Astrocyte of the spinal cord (primary cell): ENCODE data around the gene GALNT13.

Experiments used
- DNase-seq: peaks from one replicate; pipeline ENCODE4 v3.0.0; 2011; ENCODE audit warnings: low read depth, low spot score
- H3K4me3 ChIP-seq: 2 replicates; pipeline ENCODE4 v1.5.1; 2011; ENCODE audit warnings: low read depth, mild to moderate bottlenecking, low read length, moderate library complexity
- CTCF ChIP-seq: IDR thresholded peaks from 2 replicates; pipeline ENCODE4 v1.5.1; 2012; ENCODE audit warnings: low read depth, mild to moderate bottlenecking, low read length, inconsistent platforms
- in situ Hi-C: cut with HindIII; loops from 2 replicates; pipeline ENCODE4 v1.10.0; 2017; ENCODE audit warnings: low sequenced_read_pairs

The GALNT13 gene

GRCh38 chr2:154428022-154428421 lies 556.3 kb downstream of the GALNT13 start:
- TF ChIP-seq CTCF = no peak
- in situ Hi-C loops = no loop called here
- no peak overlapping the region for H3K4me3 ChIP-seq
- DNase-seq = no peak

- no peak for DNase-seq
- TF ChIP-seq CTCF = no peak
- in situ Hi-C loops = no loop called here
- no peak overlapping the region for H3K4me3 ChIP-seq
Observed at GRCh38 chr2:154433010-154433409, 561.3 kb downstream of the GALNT13 start.

GRCh38 chr2:154437104-154437503 lies 565.4 kb downstream of the GALNT13 start:
- in situ Hi-C loops = no loop called here
- DNase-seq = no peak
- TF ChIP-seq CTCF = no peak
- H3K4me3 ChIP-seq = no peak overlapping the region

- in situ Hi-C loops = no loop called here
- TF ChIP-seq CTCF = no peak
- no peak overlapping the region for H3K4me3 ChIP-seq
- no peak for DNase-seq
Observed at GRCh38 chr2:154439156-154439555, 567.4 kb downstream of the GALNT13 start.

- no peak for TF ChIP-seq CTCF
- H3K4me3 ChIP-seq = no peak overlapping the region
- in situ Hi-C loops = no loop called here
- DNase-seq = no peak
Observed at GRCh38 chr2:154443919-154444318, 572.2 kb downstream of the GALNT13 start.

- in situ Hi-C loops = no loop called here
- no peak overlapping the region for H3K4me3 ChIP-seq
- no peak for DNase-seq
- TF ChIP-seq CTCF = no peak
Observed at GRCh38 chr2:154446324-154446723, 574.6 kb downstream of the GALNT13 start.
